Subcutaneous adipose tissue (tissue), 4 donors: ENCODE results near the gene LACTB. TPM values are rescaled to one million over a fixed set of nuclear protein-coding genes. Genes with fewer than 3 reads are reported as not detected.

Experiments used
- CTCF ChIP-seq: fragments of 450-650 bp; IDR thresholded peaks from one replicate; pipeline ENCODE4 v1.5.1; 2016; ENCODE audit warnings: low read depth, mild to moderate bottlenecking, control low read depth, antibody characterized with exemption, moderate library complexity
- total RNA-seq, 4 donors: library from RNA; depleted of rRNA; stranded (reverse); fragments of >200 nt; gene quantifications; one replicate each; pipeline ENCODE4 v1.1.0, GENCODE V29; 2016

Gene LACTB, protein sequence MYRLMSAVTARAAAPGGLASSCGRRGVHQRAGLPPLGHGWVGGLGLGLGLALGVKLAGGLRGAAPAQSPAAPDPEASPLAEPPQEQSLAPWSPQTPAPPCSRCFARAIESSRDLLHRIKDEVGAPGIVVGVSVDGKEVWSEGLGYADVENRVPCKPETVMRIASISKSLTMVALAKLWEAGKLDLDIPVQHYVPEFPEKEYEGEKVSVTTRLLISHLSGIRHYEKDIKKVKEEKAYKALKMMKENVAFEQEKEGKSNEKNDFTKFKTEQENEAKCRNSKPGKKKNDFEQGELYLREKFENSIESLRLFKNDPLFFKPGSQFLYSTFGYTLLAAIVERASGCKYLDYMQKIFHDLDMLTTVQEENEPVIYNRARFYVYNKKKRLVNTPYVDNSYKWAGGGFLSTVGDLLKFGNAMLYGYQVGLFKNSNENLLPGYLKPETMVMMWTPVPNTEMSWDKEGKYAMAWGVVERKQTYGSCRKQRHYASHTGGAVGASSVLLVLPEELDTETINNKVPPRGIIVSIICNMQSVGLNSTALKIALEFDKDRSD
- total RNA-seq = 10 to 100 TPM; 19.8 to 46.7 (median 30.0) TPM

GRCh38 chr15:63121382-63122001 is at the start of gene LACTB:
Gene LACTB, plus strand, starts transcription at chr15:63121861. Its CDS starts 11 bp downstream, at chr15:63121872.
- no peak for TF ChIP-seq CTCF

DNA sequence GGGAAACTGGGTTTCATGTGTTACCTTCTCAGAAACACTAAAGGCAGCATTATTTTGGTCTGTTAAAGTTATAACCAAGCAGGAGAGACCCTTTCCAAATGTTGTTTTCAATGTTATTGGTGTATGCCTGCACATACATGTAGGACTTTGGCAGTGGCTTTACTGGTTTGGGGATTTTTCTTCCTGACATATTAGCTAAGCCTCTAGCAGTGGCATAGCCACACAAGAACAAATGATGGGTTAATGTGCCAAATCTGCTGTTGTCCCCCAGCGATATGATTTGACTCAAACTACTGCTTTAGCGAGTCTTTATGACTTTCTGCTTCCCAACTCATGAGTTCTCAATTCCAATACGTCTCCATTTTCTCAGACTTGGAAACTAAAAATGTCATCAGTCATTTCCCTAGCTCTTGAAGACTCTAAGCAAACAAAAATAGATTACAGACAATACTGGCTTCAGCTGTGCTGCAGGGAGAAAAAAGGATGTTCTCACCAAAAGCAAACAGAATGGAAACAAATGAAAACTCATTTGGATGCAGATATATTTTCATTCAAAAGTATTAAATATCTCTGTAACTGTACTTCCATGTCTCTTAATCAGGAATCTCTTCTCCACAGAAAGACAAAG is 49.5 kb upstream of the LACTB start:
- no peak for TF ChIP-seq CTCF

- no peak for TF ChIP-seq CTCF
These were observed 48.8 kb upstream of the LACTB start for GRCh38 chr15:63072809-63073277.

DNA sequence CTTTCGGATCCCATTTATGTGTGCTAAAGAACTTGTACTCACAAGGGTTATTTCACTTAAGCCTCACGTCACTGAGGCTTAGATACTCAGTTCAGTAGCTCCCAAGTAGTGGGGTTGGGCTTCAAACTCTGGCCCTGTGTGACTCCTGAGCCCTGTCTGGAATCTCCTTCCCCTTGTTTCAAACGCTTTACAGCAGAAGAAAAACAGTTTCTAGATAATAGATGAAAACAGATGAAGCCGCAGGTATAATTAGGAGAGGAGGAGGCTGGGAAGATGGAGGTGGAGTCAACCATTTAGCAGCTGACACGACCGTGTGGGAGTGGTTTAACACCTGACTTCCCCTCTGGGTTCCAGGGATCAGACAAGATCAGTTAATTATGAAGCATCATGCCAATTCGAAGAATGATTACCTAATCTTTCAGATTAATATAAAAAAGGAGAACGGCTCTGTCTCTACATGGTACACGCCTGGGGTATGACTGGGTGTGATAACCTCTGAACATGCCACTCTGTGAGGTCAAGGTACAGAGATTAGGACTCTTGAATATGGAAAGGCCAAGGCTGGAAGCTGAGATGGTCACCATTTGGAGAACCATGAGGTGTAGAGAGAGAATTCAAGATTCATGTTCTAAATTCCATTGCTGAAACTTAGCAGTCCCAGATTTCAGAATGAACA is 48.0 kb upstream of the LACTB start:
- no peak for TF ChIP-seq CTCF

DNA sequence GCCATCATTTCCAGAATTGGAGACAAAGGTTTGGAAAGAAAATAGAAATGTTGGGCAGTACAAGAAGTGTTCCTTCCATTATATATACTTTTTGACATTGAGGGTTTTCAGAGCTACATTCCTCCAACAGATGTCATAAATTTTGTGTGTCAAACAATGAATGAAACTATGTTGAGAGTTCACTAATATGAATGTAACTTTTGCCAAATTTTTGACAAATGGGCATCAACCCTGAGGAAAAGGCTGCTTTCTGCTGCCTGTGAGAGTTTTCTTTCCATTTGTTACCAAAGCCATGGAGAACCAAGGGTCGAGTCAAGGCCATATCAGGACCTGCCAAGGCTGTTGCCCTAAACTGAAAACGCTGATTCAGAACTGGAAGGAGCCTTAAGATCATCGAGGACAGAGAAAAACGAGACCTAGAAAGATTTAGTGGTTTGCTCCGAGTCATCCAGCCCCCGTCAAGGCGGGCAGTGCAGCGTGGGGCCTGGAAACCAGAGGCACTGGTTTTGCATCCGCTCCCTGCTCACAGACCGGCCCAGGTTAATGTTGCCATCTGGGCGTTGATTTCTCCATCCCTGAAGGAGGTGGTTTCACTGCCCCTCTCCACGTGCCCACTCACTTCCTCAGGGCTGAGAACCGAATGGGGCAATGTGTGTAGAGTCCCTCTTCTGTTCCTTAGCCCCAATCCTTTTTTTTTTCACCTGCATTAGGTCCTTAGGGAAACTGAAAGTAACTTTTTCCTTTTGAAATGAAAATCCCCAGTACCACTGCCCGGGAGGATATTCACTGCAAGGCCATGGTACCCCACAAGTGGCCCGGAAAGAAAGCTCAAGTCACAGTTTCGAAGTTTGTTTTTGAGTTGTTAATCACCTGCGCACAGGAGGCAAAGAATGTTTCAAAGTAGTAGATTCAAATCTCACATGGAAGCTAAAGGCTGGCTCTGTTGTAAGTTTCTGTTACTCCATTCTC is 46.4 kb upstream of the LACTB start:
- no peak for TF ChIP-seq CTCF

DNA sequence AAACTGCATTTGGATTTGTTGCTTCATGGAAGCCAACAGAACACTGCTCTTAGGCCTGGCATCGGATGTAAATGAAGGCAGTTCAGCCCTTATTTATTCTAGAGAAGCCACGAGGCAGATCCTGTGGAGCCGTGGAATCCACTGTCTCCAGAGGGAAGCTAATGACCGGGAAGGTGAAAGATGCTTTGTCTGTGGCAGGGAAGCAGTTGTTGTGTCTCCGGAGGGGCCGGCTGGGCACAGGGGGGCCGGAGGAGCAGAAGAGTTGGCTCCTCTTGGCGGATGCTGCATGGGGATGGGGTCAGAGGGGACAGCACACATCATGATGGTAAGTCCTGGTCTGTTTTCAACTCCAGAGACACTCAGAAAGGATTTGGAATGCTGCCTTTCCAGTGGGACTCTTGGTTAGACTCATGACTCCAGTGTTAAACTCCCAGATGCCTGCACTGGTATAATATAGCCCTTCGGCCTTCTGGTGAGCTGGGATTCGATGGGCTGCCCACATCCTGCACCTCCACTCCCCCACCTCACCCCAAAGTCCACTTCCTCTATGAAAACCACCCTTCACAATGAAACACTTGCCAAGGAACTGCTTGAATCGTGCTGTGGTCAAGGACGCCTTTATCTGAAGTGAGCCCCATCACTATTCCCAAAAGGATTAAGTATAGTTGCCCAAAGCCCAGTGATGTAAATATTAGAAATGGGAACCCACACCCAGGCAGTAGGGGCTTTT is 45.5 kb upstream of the LACTB start:
- TF ChIP-seq CTCF = no peak
